Hepatocyte (in vitro differentiated cells): ENCODE measurements around the gene MAPK1. TPM values are rescaled to one million over a fixed set of nuclear protein-coding genes. Genes with fewer than 3 reads are reported as not detected.
"Not testable (repeated sequence)": the region's sequence is repeated elsewhere in the genome, so short reads cannot be mapped to it uniquely, and the experiment has no call there.

Source experiments
- DNase-seq: peaks from one replicate; pipeline ENCODE4 v3.0.0-alpha.2; 2016; ENCODE audit warnings: low spot score
- H2AFZ ChIP-seq: fragments of 200-600 bp; sonication (generic); 2 replicates; pipeline ENCODE4 v1.6.0; 2016; ENCODE audit warnings: antibody characterized with exemption, mild to moderate bottlenecking
- H3K27ac ChIP-seq: fragments of 200-600 bp; sonication (generic); 2 replicates; pipeline ENCODE4 v1.5.1; 2016; ENCODE audit warnings: mild to moderate bottlenecking
- H3K27me3 ChIP-seq: fragments of 200-600 bp; sonication (generic); 2 replicates; pipeline ENCODE4 v1.6.1; 2016
- H3K36me3 ChIP-seq: fragments of 200-600 bp; sonication (generic); replicated peaks from 2 replicates; pipeline ENCODE4 v1.5.1; 2016; ENCODE audit warnings: low read depth; ENCODE audit not compliant: insufficient read depth
- H3K4me1 ChIP-seq: fragments of 200-600 bp; sonication (generic); 2 replicates; pipeline ENCODE4 v1.5.1; 2016; ENCODE audit warnings: mild to moderate bottlenecking, moderate library complexity; ENCODE audit not compliant: insufficient read depth
- H3K4me2 ChIP-seq: fragments of 200-600 bp; sonication (generic); 2 replicates; pipeline ENCODE4 v1.6.0; 2016
- H3K4me3 ChIP-seq: fragments of 200-600 bp; sonication (generic); 2 replicates; pipeline ENCODE4 v1.5.1; 2016; ENCODE audit warnings: mild to moderate bottlenecking
- H3K79me2 ChIP-seq: fragments of 200-600 bp; sonication (generic); 2 replicates; pipeline ENCODE4 v1.6.0; 2017; ENCODE audit warnings: mild to moderate bottlenecking
- H3K9me2 ChIP-seq: fragments of 200-600 bp; sonication (generic); replicated peaks from 2 replicates; pipeline ENCODE4 v1.6.0; 2017; ENCODE audit warnings: mild to moderate bottlenecking; ENCODE audit not compliant: insufficient read depth
- H3K9me3 ChIP-seq: fragments of 200-600 bp; sonication (generic); 2 replicates; pipeline ENCODE4 v1.5.1; 2016; ENCODE audit warnings: low read depth, mild to moderate bottlenecking
- H4K20me1 ChIP-seq: fragments of 200-600 bp; sonication (generic); 2 replicates; pipeline ENCODE4 v1.6.0; 2016; ENCODE audit warnings: mild to moderate bottlenecking; ENCODE audit not compliant: insufficient read depth, poor library complexity, severe bottlenecking
- EZH2 ChIP-seq: fragments of 200-600 bp; sonication (generic); IDR thresholded peaks from 2 replicates; pipeline ENCODE4 v1.6.1; 2016; ENCODE audit warnings: antibody characterized with exemption, mild to moderate bottlenecking, borderline replicate concordance
- EZH2phosphoT487 ChIP-seq: fragments of 200-600 bp; sonication (generic); IDR thresholded peaks from one replicate; pipeline ENCODE4 v1.6.1; 2018; ENCODE audit warnings: antibody characterized with exemption, mild to moderate bottlenecking, low read depth, moderate library complexity; ENCODE audit not compliant: unreplicated experiment, severe bottlenecking
- WGBS: methylation state at CpG from one replicate; pipeline ENCODE4 v1.1.6; 2016; ENCODE audit warnings: low lambda C conversion rate; ENCODE audit errors: missing lambda C conversion rate; 5-methylcytosine and 5-hydroxymethylcytosine counted together
- polyA plus RNA-seq: library from polyadenylated mRNA; unstranded; fragments of >200 nt; fragmentation: Nextera tagmentation; extraction: Ambion mirVana; gene quantifications from 2 replicates; pipeline ENCODE4 v1.2.1, GENCODE V29; 2016
- total RNA-seq: library from RNA; depleted of rRNA; stranded (reverse); fragments of >200 nt; gene quantifications from 2 replicates; pipeline ENCODE4 v1.2.3, GENCODE V29; 2014
- TF ChIP-seq, protein P1 (sequence below): fragments of 200-600 bp; sonication (generic); IDR thresholded peaks from 2 replicates; pipeline ENCODE4 v1.5.1; 2016; ENCODE audit warnings: antibody characterized with exemption, mild to moderate bottlenecking; ENCODE audit not compliant: poor library complexity

MAPK1 gene
- total RNA-seq = 52.2 and 53.4 TPM in 2 replicates
- 66.1 and 74.5 TPM in 2 replicates for polyA plus RNA-seq

DNA sequence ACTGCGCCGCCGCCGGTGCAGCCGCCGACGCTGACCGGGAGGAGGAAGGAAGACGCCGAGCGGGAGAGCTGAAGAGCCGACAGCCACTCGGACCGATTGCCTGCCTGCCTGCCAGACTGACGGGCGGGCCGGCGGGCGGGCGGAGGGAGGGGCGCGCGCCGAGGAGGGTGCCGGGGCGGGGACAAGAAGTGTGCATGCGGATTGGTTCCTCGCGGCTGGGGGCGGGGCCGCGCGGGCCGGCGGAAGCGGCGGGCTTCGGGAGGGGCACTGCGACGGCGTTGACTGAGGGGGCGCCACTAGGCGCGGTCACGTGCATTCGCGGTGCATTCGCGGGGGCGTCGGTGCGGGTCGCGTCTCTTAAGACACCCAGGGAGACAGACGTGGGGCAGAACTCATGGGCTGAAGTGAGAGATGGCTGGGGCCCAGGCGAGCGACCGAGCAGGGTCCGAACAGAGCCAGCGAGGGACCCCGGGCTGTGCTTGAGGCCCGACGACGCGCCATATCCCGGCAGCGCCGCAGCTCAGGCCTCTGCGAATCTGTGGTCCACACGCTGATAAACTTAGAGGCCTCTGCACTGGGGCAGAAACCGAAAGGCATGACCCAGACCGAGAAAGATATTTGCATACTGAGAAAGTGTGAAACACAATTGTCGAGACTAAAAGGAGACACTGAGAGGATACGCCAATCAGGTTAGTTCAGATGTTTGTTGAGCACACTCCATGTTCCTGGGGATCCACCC, at the start of gene MAPK1:
TSS of gene MAPK1 (minus strand) at position 118 of the 739 bp plus-strand sequence. CDS start 205 bp downstream, outside the sequence.
- H3K4me2 ChIP-seq = peak within 1 kb of the TSS; percentile 91
- no peaks in the 10 kb centered on the region for H3K36me3 ChIP-seq
- H3K4me3 ChIP-seq = peak within 1 kb of the TSS; percentile 99
- no peaks in the 10 kb centered on the region for H3K9me2 ChIP-seq
- no peaks in the 10 kb centered on the region for H3K9me3 ChIP-seq
- peaks cover 49% of the 10 kb centered on the region for H3K79me2 ChIP-seq
- peak; percentile 96 for DNase-seq
- peak within 1 kb of the TSS; percentile 92 for H3K27ac ChIP-seq
- peaks cover 42% of the 10 kb centered on the region for H4K20me1 ChIP-seq
- H3K27me3 ChIP-seq = no peaks in the 10 kb centered on the region
- peak within 1 kb of the TSS; percentile 82 for H2AFZ ChIP-seq
- TF ChIP-seq, protein P1, sequence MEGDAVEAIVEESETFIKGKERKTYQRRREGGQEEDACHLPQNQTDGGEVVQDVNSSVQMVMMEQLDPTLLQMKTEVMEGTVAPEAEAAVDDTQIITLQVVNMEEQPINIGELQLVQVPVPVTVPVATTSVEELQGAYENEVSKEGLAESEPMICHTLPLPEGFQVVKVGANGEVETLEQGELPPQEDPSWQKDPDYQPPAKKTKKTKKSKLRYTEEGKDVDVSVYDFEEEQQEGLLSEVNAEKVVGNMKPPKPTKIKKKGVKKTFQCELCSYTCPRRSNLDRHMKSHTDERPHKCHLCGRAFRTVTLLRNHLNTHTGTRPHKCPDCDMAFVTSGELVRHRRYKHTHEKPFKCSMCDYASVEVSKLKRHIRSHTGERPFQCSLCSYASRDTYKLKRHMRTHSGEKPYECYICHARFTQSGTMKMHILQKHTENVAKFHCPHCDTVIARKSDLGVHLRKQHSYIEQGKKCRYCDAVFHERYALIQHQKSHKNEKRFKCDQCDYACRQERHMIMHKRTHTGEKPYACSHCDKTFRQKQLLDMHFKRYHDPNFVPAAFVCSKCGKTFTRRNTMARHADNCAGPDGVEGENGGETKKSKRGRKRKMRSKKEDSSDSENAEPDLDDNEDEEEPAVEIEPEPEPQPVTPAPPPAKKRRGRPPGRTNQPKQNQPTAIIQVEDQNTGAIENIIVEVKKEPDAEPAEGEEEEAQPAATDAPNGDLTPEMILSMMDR = peak; percentile 28
- TF ChIP-seq EZH2phosphoT487 = no peak
- TF ChIP-seq EZH2 = no peak
- WGBS = 1% methylated on average over 57 of the region's 74 CpGs
- peaks cover 19% of the 10 kb centered on the region for H3K4me1 ChIP-seq

DNA sequence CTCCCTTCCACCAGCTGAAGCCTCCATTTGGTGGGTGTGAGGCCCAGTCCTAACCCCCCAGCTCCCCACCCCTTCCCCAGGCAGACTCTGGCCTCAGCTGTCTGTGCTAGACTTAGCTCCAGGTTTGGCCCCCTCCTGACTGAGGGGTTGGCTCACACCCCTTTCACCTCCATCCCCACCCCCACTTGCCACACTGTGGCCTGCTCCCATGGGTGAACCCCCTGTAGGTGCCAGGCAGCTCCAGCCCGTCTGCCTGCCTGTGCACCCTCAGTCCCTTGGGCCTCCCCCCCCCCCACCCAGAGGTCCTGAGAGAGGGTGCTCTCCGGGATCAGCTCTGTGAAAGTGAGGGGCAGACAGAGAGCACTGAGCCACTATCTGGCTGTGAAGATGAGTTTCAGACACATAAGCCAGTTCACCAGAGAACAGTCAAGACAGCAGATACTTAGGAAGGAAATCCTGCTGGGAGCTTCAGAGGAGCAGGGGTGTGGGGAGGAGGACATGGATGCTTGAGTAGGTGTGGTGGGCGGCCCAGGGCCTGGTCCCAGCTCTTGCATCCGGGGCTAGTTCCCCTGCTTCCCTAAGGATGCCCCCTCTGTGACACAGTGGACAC, 49.0 kb upstream of the MAPK1 start:
- no peaks in the 10 kb centered on the region for H3K9me2 ChIP-seq
- no peaks in the 10 kb centered on the region for H3K9me3 ChIP-seq
- no peak overlapping the region for H3K27ac ChIP-seq
- TF ChIP-seq, protein P1 = no peak
- TF ChIP-seq EZH2phosphoT487 (no peak), EZH2 (no peak)
- H3K36me3 ChIP-seq = no peaks in the 10 kb centered on the region
- H2AFZ ChIP-seq = no peak overlapping the region
- no peaks in the 10 kb centered on the region for H3K79me2 ChIP-seq
- H3K4me2 ChIP-seq = no peak overlapping the region
- no peaks in the 10 kb centered on the region for H3K27me3 ChIP-seq
- DNase-seq = no peak
- no peaks in the 10 kb centered on the region for H4K20me1 ChIP-seq
- 83% methylated on average over 3 of the region's 4 CpGs for WGBS
- H3K4me1 ChIP-seq = no peaks in the 10 kb centered on the region
- no peak overlapping the region for H3K4me3 ChIP-seq

DNA sequence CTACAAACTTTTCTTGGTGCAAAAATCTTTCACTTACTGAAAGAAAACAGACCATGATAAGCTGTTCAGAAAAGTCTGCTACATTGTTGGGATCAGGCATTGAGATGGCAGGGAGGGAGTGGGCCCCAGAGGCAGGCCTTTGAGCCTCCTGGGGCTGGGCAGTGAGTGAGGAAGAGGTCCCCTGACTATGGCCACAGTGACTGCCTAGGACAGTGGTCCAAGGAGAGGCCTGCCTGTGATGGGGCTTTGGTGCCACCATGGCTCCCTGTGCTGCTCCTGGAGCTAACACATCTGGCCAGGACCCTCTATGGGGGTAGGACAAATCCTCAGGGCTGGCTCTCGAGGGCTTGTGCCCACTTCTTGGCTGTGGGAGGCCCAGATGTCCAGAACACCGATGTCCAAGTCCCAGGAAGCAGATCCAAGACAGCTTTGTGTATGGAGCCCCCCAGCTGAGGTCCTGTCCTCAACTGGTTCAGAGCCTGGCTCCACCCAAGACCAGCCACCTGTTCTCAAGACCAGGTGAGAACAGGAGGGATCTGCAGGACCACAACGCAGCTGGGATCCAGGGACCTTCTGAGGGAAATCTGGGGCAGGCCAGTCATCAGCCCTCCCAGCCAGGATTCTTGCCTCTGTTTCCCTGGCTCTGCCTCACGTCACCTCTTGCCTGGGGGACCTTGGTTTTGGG, 48.3 kb upstream of the MAPK1 start:
- Histone ChIP-seq H3K36me3 (no peaks in the 10 kb centered on the region), H3K4me2 (no peak overlapping the region)
- 89% methylated on average over 4 of the region's 4 CpGs for WGBS

DNA sequence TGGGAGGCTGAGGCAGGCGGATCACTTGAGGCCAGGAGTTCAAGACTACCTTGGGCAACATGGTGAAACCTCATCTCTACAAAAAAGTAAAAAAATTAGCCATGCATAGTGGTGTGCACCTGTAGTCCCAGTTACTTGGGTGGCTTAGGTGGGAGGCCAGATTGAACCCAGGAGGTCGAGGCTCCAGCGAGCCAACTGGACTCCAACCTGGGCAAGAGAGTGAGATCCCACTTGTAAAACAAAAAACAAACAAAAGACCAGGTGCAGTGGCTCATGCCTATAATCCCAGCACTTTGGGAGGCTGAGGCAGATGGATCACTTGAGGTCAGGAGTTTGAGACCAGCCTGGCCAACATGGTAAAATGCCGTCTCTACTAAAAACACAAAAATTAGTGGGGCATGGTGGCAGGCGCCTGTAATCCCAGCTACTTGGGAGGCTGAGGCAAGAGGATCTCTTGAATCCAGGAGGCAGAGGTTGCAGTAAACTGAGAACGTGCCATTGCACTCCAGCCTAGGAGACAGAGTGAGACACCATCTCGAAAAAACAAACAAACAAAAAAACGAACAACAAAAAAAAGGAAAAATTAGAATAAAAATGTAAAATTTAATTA, 46.7 kb upstream of the MAPK1 start:
- H3K27ac ChIP-seq, H3K9me3 ChIP-seq, H3K79me2 ChIP-seq, H2AFZ ChIP-seq, H3K4me3 ChIP-seq, H3K27me3 ChIP-seq, H3K36me3 ChIP-seq, H3K4me2 ChIP-seq, DNase-seq, H3K4me1 ChIP-seq, H3K9me2 ChIP-seq, H4K20me1 ChIP-seq: not testable (repeated sequence)
- 94% methylated on average over 8 of the region's 8 CpGs for WGBS

More for the DNA sequence above, 48.3 kb upstream of the MAPK1 start:
- Histone ChIP-seq H3K4me1 (no peaks in the 10 kb centered on the region), H3K79me2 (no peaks in the 10 kb centered on the region), H3K9me3 (no peaks in the 10 kb centered on the region), H3K27ac (no peak overlapping the region), H4K20me1 (no peaks in the 10 kb centered on the region), H2AFZ (no peak overlapping the region), H3K9me2 (no peaks in the 10 kb centered on the region), H3K4me3 (no peak overlapping the region), H3K27me3 (no peaks in the 10 kb centered on the region)
- DNase-seq = no peak
- no peak for TF ChIP-seq EZH2phosphoT487
- TF ChIP-seq, protein P1 = no peak
- no peak for TF ChIP-seq EZH2

DNA sequence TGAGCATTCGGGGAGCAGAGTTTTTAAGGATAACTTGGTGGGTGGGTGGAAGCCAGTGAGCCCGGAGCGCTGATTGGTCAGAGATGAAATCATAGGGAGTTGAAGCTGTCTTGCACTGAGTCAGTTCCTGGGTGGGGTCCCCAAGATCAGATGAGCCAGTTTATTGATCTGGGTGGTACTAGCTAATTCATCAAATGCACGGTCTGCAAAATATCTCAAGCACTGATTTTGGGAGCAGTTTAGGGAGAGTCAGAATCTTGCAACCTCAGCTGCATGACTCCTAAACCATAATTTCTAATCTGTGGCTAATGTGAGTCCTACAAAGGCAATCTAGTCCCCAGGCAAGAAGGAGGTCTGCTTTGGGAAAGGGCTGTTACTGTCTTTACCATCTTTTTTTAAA, 42.9 kb upstream of the MAPK1 start:
- H3K9me2 ChIP-seq, H3K4me3 ChIP-seq, H2AFZ ChIP-seq, H4K20me1 ChIP-seq, H3K4me2 ChIP-seq, H3K4me1 ChIP-seq, H3K27ac ChIP-seq, H3K36me3 ChIP-seq, H3K79me2 ChIP-seq, H3K27me3 ChIP-seq, H3K9me3 ChIP-seq, DNase-seq: not testable (repeated sequence)
- 95% methylated on average over 4 of the region's 4 CpGs for WGBS
